PC-9 (cell line): Measurements from ENCODE around the gene MFSD8. TPM values are rescaled to one million over a fixed set of nuclear protein-coding genes. Genes with fewer than 3 reads are reported as not detected.

Source experiments
- BruUV-seq: library from RNA; stranded (reverse); fragments of 400-500 nt; replicated peaks from 2 replicates; lab custom pipeline; 2021; lab: Mats Ljungman, UMichigan
- CTCF ChIA-PET: fragments of 300-600 bp; sonication (Branson Sonifier 250); formaldehyde crosslinking; loops from one replicate; lab custom pipeline; 2022; ENCODE audit warnings: antibody characterized with exemption; lab: Charles Lee
- POLR2A ChIA-PET: fragments of 300-600 bp; sonication (Branson Sonifier 250); formaldehyde crosslinking; loops from one replicate; lab custom pipeline; 2022; ENCODE audit warnings: antibody characterized with exemption; ENCODE audit not compliant: unreplicated experiment; lab: Charles Lee
- DNase-seq, 2 experiments: peaks; one replicate each; pipeline versions ENCODE4 v3.0.0 to v3.0.0-alpha.2; 2015 to 2022; ENCODE audit warnings: mixed read lengths in 1 of 2
- H2AFZ ChIP-seq: fragments of 200-600 bp; sonication (generic); 2 replicates; pipeline ENCODE4 v1.8.1; 2017; ENCODE audit warnings: antibody characterized with exemption
- H3F3A ChIP-seq: fragments of 200-600 bp; sonication (generic); 2 replicates; pipeline ENCODE4 v1.8.1; 2017; ENCODE audit warnings: antibody characterized with exemption, mild to moderate bottlenecking, low read depth; ENCODE audit not compliant: insufficient read depth
- H3K27ac ChIP-seq: fragments of 200-600 bp; sonication (generic); 2 replicates; pipeline ENCODE4 v1.6.1; 2016; ENCODE audit warnings: mixed run types
- H3K27me3 ChIP-seq: fragments of 200-600 bp; sonication (generic); 2 replicates; pipeline ENCODE4 v1.6.1; 2016; ENCODE audit warnings: low read depth, mixed run types; ENCODE audit not compliant: insufficient read depth
- H3K36me3 ChIP-seq: fragments of 200-600 bp; sonication (generic); 2 replicates; pipeline ENCODE4 v1.6.1; 2016; ENCODE audit warnings: low read depth, mixed run types
- H3K4me1 ChIP-seq: fragments of 200-600 bp; sonication (generic); replicated peaks from 2 replicates; pipeline ENCODE4 v1.6.1; 2016; ENCODE audit warnings: mixed run types; ENCODE audit not compliant: insufficient read depth
- H3K4me2 ChIP-seq: fragments of 200-600 bp; sonication (generic); 2 replicates; pipeline ENCODE4 v1.6.1; 2017; ENCODE audit warnings: mixed run types
- H3K4me3 ChIP-seq: fragments of 200-600 bp; sonication (generic); 2 replicates; pipeline ENCODE4 v1.6.1; 2016; ENCODE audit warnings: mixed run types
- H3K79me2 ChIP-seq: fragments of 200-600 bp; sonication (generic); 2 replicates; pipeline ENCODE4 v1.6.1; 2017; ENCODE audit warnings: low read depth, mixed run types
- H3K9me2 ChIP-seq: fragments of 200-600 bp; sonication (generic); 2 replicates; pipeline ENCODE4 v1.8.1; 2017; ENCODE audit warnings: mild to moderate bottlenecking; ENCODE audit not compliant: insufficient read depth
- H3K9me3 ChIP-seq: fragments of 200-600 bp; sonication (generic); 2 replicates; pipeline ENCODE4 v1.8.1; 2016; ENCODE audit warnings: low read depth; ENCODE audit not compliant: insufficient read depth
- H4K20me1 ChIP-seq: fragments of 200-600 bp; sonication (generic); 2 replicates; pipeline ENCODE4 v1.8.1; 2017; ENCODE audit not compliant: insufficient read depth
- EZH2 ChIP-seq: fragments of 200-600 bp; sonication (generic); IDR thresholded peaks from 2 replicates; pipeline ENCODE4 v1.8.0; 2017; ENCODE audit warnings: antibody characterized with exemption, low read depth
- intact Hi-C: fragments of 100-400 bp; cut with micrococcal nuclease; formaldehyde crosslinking; loops from one replicate; pipeline ENCODE4 v1.10.0; 2022; ENCODE audit not compliant: unreplicated experiment
- total RNA-seq: library from RNA; stranded (reverse); gene quantifications from 2 replicates; pipeline ENCODE4 v1.2.3, GENCODE V29; 2021
- TF ChIP-seq, protein P1 (sequence below): fragments of 200-600 bp; sonication (generic); conservative IDR thresholded peaks from 2 replicates; pipeline ENCODE4 v1.6.1; 2017; ENCODE audit warnings: mixed run types, antibody characterized with exemption, mild to moderate bottlenecking, moderate library complexity

Gene MFSD8
- total RNA-seq, 1 experiment from 2014 or later: 21.4 TPM

DNA sequence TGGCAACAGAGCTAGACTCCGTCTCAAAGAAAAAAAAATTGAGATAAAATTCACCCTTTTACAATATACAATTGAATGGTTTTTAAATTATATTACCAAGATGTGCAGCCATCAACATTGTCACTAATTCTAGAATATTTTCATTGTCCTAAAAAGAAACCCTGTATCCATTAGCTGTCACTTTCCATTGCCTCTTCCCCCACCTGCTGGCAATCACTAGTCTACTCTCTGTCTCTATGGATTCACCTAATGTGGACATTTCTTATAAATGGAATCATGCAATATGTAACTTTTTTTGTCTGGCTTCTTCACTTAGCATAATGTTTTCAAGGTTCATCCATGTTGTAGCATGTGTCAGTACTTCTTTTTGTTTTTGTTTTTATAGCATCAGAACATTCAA is 21.0 kb upstream of the MFSD8 start:
- CTCF ChIA-PET: interaction anchor here (0.6 kb wide), 1 partner anchor 151 kb away, joined by 3 read pairs; no protein-coding TSS in a partner anchor

DNA sequence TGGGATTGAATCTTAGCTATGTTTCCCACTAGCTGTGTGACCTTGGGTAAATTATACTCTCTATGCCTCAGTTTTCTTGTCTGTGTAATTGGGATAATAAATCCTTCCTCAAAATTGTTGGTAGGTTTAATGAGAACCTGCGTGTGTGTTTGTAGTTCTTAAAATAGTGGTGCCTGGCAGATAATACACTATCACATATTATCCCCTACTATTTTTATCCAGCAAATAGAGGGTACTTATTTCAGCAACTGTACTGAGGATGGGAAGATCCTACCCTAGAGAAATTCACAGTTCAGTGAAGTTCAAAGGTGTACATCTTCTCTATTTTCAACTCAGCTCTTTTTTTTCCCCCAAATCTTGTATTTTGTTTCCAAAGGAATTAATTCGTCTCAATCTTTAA is 17.5 kb upstream of the MFSD8 start:
- H4K20me1 ChIP-seq: no peaks in the 10 kb centered on the region
- no peaks in the 10 kb centered on the region for H3K9me3 ChIP-seq
- no peak overlapping the region for H3K27ac ChIP-seq
- no peaks in the 10 kb centered on the region for H3K9me2 ChIP-seq
- CTCF ChIA-PET: no interaction called here
- H3K4me2 ChIP-seq: no peak overlapping the region
- H3K4me3 ChIP-seq: no peak overlapping the region
- no TSS peak for BruUV-seq
- no peak for TF ChIP-seq EZH2
- TF ChIP-seq, protein P1, sequence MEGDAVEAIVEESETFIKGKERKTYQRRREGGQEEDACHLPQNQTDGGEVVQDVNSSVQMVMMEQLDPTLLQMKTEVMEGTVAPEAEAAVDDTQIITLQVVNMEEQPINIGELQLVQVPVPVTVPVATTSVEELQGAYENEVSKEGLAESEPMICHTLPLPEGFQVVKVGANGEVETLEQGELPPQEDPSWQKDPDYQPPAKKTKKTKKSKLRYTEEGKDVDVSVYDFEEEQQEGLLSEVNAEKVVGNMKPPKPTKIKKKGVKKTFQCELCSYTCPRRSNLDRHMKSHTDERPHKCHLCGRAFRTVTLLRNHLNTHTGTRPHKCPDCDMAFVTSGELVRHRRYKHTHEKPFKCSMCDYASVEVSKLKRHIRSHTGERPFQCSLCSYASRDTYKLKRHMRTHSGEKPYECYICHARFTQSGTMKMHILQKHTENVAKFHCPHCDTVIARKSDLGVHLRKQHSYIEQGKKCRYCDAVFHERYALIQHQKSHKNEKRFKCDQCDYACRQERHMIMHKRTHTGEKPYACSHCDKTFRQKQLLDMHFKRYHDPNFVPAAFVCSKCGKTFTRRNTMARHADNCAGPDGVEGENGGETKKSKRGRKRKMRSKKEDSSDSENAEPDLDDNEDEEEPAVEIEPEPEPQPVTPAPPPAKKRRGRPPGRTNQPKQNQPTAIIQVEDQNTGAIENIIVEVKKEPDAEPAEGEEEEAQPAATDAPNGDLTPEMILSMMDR: no peak
- no peak overlapping the region for H2AFZ ChIP-seq
- no peak for DNase-seq
- H3K4me1 ChIP-seq: no peaks in the 10 kb centered on the region
- H3F3A ChIP-seq: no peaks in the 10 kb centered on the region
- POLR2A ChIA-PET: no interaction called here
- H3K27me3 ChIP-seq: no peaks in the 10 kb centered on the region
- H3K79me2 ChIP-seq: no peaks in the 10 kb centered on the region
- H3K36me3 ChIP-seq: no peaks in the 10 kb centered on the region; the same call in 1 of the 2 replicates
- intact Hi-C loops: no loop called here

More for the DNA sequence above, 21.0 kb upstream of the MFSD8 start:
- no peak for TF ChIP-seq EZH2
- TF ChIP-seq, protein P1: no peak
- Histone ChIP-seq H3K36me3 (no peaks in the 10 kb centered on the region), H3K9me3 (no peaks in the 10 kb centered on the region), H3K79me2 (no peaks in the 10 kb centered on the region), H3K27ac (no peak overlapping the region), H3F3A (no peaks in the 10 kb centered on the region), H3K4me1 (no peaks in the 10 kb centered on the region), H2AFZ (no peak overlapping the region), H3K9me2 (no peaks in the 10 kb centered on the region), H4K20me1 (no peaks in the 10 kb centered on the region), H3K27me3 (no peaks in the 10 kb centered on the region), H3K4me2 (no peak overlapping the region), H3K4me3 (no peak overlapping the region)
- BruUV-seq: no TSS peak
- POLR2A ChIA-PET: no interaction called here
- DNase-seq: no peak
- intact Hi-C loops: no loop called here

DNA sequence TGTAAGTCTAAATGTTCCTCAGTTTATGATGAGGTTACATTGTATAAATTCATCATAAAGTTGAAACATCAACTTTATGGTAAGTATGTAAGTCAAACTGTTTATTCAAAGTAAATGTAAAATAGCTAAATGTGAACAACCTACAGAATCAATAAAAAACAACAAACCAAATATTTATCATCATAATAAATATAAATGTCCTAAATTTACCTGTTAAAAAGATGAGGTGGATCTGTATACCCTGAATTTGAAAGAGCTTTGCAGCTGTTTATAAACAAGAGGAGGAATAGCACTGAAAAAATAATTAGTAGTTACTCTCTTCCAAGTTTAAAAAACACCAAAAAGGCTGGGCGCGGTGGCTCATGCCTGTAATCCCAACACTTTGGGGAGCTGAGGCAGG is 14.0 kb upstream of the MFSD8 start:
- POLR2A ChIA-PET: interaction anchor here (0.7 kb wide), 1 partner anchor 79 kb away, joined by 4 read pairs; no protein-coding TSS in a partner anchor
- Histone ChIP-seq H3K9me2 (no peaks in the 10 kb centered on the region), H3K4me1 (no peaks in the 10 kb centered on the region), H3K9me3 (no peaks in the 10 kb centered on the region), H3K4me3 (no peak overlapping the region), H3K27ac (no peak overlapping the region), H3F3A (peaks cover 4% of the 10 kb centered on the region; the same call in 1 of the 2 replicates), H4K20me1 (no peaks in the 10 kb centered on the region), H3K4me2 (no peak overlapping the region), H3K79me2 (no peaks in the 10 kb centered on the region), H3K36me3 (no peaks in the 10 kb centered on the region; the same call in 1 of the 2 replicates), H3K27me3 (no peaks in the 10 kb centered on the region), H2AFZ (no peak overlapping the region)
- CTCF ChIA-PET: interaction anchor here (0.6 kb wide), 1 partner anchor 268 kb away, joined by 10 read pairs; no protein-coding TSS in a partner anchor
- BruUV-seq: no TSS peak
- DNase-seq: no peak
- no peak for TF ChIP-seq EZH2
- TF ChIP-seq, protein P1: no peak
- intact Hi-C loops: no loop called here
